Measurements from ENCODE around the gene PAWR.
"Not testable (repeated sequence)": the region's sequence is repeated elsewhere in the genome, so short reads cannot be mapped to it uniquely, and the experiment has no call there.

Gene PAWR

DNA sequence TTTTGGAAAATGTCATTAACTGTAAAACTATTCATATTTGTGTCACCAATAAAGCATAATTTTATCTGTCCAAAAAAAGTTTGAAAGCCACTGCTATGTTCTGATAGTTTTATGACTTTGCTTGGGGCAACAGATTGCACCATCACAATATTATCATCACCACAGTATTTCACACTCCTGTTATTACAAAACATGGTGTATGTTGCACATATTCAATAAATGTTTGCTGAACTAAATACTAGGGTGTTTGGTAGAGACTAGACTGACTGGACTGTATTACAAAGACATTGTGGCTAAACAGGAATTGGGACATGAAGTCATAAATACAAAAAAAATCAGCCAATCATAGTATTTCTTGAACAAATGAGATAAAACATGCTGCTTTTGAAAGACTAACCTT is 55.1 kb downstream of the PAWR start:
- H3K27me3 ChIP-seq (ENCODE audit: control insufficient read depth in 1 of 2, insufficient read depth in 2 of 2, low read length in 2 of 2), result no peaks in the 10 kb centered on the region
- H3K27ac ChIP-seq (ENCODE audit: low read depth, low read length), result no peak overlapping the region
- no peak overlapping the region for H3K9ac ChIP-seq (ENCODE audit: low read depth in 1 of 2, low read length in 2 of 2)
- no peak overlapping the region for H3K4me3 ChIP-seq (ENCODE audit: low read depth in 1 of 2, low read length in 2 of 2)
- no peaks in the 10 kb centered on the region for H3K9me3 ChIP-seq (ENCODE audit: control insufficient read depth in 1 of 2, low read length in 2 of 2)
- H3K4me1 ChIP-seq (ENCODE audit: control insufficient read depth in 1 of 2, insufficient read depth in 2 of 2, low read length in 2 of 2), result no peaks in the 10 kb centered on the region
- H3K36me3 ChIP-seq (ENCODE audit: control insufficient read depth in 1 of 2, insufficient read depth in 2 of 2, low read length in 2 of 2), result no peaks in the 10 kb centered on the region

GRCh38 chr12:79634957-79635471 is 55.8 kb downstream of the PAWR start:
- Histone ChIP-seq H3K4me3 (ENCODE audit: low read depth in 1 of 2, low read length in 2 of 2) (no peak overlapping the region), H3K4me1 (ENCODE audit: control insufficient read depth in 1 of 2, insufficient read depth in 2 of 2, low read length in 2 of 2) (no peaks in the 10 kb centered on the region), H3K27me3 (ENCODE audit: control insufficient read depth in 1 of 2, insufficient read depth in 2 of 2, low read length in 2 of 2) (no peaks in the 10 kb centered on the region), H3K36me3 (ENCODE audit: control insufficient read depth in 1 of 2, insufficient read depth in 2 of 2, low read length in 2 of 2) (no peaks in the 10 kb centered on the region), H3K9me3 (ENCODE audit: control insufficient read depth in 1 of 2, low read length in 2 of 2) (no peaks in the 10 kb centered on the region), H3K9ac (ENCODE audit: low read depth in 1 of 2, low read length in 2 of 2) (no peak overlapping the region), H3K27ac (ENCODE audit: low read depth, low read length) (no peak overlapping the region)

DNA sequence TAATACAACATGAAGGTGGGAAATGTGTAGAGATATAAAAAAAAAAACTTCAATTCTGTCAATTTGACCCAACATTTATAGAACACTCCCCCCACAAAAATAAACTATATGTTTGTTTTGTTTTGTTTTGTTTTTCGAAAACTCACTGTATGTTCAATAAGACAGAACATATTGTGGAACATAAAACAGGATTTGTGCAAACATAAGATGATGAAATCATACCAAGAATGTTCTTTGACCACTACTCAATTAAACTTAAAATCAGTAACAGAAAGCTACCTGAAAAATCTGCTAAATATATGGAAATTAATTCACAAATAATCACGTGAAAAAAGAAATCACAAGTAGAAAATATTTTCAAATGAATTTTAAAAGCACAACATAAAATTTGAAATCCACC is 61.2 kb downstream of the PAWR start:
- Histone ChIP-seq H3K4me1 (ENCODE audit: control insufficient read depth in 1 of 2, insufficient read depth in 2 of 2, low read length in 2 of 2) (no peaks in the 10 kb centered on the region), H3K27ac (ENCODE audit: low read depth, low read length) (no peak overlapping the region), H3K27me3 (ENCODE audit: control insufficient read depth in 1 of 2, insufficient read depth in 2 of 2, low read length in 2 of 2) (no peaks in the 10 kb centered on the region), H3K9ac (ENCODE audit: low read depth in 1 of 2, low read length in 2 of 2) (no peak overlapping the region), H3K36me3 (ENCODE audit: control insufficient read depth in 1 of 2, insufficient read depth in 2 of 2, low read length in 2 of 2) (no peaks in the 10 kb centered on the region), H3K9me3 (ENCODE audit: control insufficient read depth in 1 of 2, low read length in 2 of 2) (no peaks in the 10 kb centered on the region), H3K4me3 (ENCODE audit: low read depth in 1 of 2, low read length in 2 of 2) (no peak overlapping the region)

DNA sequence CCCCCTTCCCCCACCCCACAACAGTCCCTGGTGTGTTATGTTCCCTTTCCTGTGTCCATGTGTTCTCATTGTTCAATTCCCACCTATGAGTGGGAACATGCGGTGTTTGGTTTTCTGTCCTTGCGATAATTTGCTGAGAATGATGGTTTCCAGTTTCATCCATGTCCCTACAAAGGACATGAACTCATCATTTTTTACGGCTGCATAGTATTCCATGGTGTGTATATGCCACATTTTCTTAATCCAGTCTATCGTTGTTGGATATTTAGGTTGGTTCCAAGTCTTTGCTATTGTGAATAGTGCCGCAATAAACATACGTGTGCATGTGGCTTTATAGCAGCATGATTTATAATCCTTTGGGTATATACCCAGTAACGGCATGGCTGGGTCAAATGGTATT is 64.0 kb downstream of the PAWR start:
- H3K36me3 ChIP-seq (ENCODE audit: control insufficient read depth in 1 of 2, insufficient read depth in 2 of 2, low read length in 2 of 2); H3K4me3 ChIP-seq (ENCODE audit: low read depth in 1 of 2, low read length in 2 of 2); H3K27ac ChIP-seq (ENCODE audit: low read depth, low read length); H3K9ac ChIP-seq (ENCODE audit: low read depth in 1 of 2, low read length in 2 of 2); H3K27me3 ChIP-seq (ENCODE audit: control insufficient read depth in 1 of 2, insufficient read depth in 2 of 2, low read length in 2 of 2); H3K9me3 ChIP-seq (ENCODE audit: control insufficient read depth in 1 of 2, low read length in 2 of 2); H3K4me1 ChIP-seq (ENCODE audit: control insufficient read depth in 1 of 2, insufficient read depth in 2 of 2, low read length in 2 of 2): not testable (repeated sequence)

DNA sequence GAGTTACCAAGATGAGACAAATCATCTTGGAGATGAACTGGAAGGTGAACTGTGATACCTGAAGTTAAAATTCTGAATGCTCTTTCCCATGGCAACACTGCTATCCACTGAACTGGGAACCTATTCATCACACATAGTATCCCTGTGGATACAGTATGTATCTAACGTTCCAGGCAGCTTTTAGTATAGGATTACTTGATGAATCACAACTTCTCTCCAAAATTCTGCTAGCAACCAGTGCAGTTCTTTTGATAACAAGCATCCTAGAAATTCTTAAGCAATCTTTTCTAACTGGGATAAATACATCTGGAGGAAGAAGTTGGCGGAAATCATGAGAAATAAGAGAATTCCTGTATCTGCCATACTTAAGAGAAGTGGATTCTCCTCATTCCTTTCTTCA is 66.4 kb downstream of the PAWR start:
- H3K4me3 ChIP-seq (ENCODE audit: low read depth in 1 of 2, low read length in 2 of 2), result no peak overlapping the region
- no peaks in the 10 kb centered on the region for H3K4me1 ChIP-seq (ENCODE audit: control insufficient read depth in 1 of 2, insufficient read depth in 2 of 2, low read length in 2 of 2)
- peaks cover 7 to 9% of the 10 kb centered on the region in 2 donors for H3K36me3 ChIP-seq (ENCODE audit: control insufficient read depth in 1 of 2, insufficient read depth in 2 of 2, low read length in 2 of 2)
- no peaks in the 10 kb centered on the region for H3K27me3 ChIP-seq (ENCODE audit: control insufficient read depth in 1 of 2, insufficient read depth in 2 of 2, low read length in 2 of 2)
- no peak overlapping the region for H3K27ac ChIP-seq (ENCODE audit: low read depth, low read length)
- H3K9ac ChIP-seq (ENCODE audit: low read depth in 1 of 2, low read length in 2 of 2), result no peak overlapping the region
- H3K9me3 ChIP-seq (ENCODE audit: control insufficient read depth in 1 of 2, low read length in 2 of 2), result no peaks in the 10 kb centered on the region

- Histone ChIP-seq H3K4me1 (ENCODE audit: control insufficient read depth in 1 of 2, insufficient read depth in 2 of 2, low read length in 2 of 2) (no peaks in the 10 kb centered on the region), H3K27ac (ENCODE audit: low read depth, low read length) (no peak overlapping the region), H3K27me3 (ENCODE audit: control insufficient read depth in 1 of 2, insufficient read depth in 2 of 2, low read length in 2 of 2) (no peaks in the 10 kb centered on the region), H3K36me3 (ENCODE audit: control insufficient read depth in 1 of 2, insufficient read depth in 2 of 2, low read length in 2 of 2) (peaks cover 7 to 18% of the 10 kb centered on the region in 2 donors), H3K9me3 (ENCODE audit: control insufficient read depth in 1 of 2, low read length in 2 of 2) (no peaks in the 10 kb centered on the region), H3K9ac (ENCODE audit: low read depth in 1 of 2, low read length in 2 of 2) (no peak overlapping the region), H3K4me3 (ENCODE audit: low read depth in 1 of 2, low read length in 2 of 2) (no peak overlapping the region)
These were observed 70.7 kb downstream of the PAWR start for GRCh38 chr12:79619872-79620562.

DNA sequence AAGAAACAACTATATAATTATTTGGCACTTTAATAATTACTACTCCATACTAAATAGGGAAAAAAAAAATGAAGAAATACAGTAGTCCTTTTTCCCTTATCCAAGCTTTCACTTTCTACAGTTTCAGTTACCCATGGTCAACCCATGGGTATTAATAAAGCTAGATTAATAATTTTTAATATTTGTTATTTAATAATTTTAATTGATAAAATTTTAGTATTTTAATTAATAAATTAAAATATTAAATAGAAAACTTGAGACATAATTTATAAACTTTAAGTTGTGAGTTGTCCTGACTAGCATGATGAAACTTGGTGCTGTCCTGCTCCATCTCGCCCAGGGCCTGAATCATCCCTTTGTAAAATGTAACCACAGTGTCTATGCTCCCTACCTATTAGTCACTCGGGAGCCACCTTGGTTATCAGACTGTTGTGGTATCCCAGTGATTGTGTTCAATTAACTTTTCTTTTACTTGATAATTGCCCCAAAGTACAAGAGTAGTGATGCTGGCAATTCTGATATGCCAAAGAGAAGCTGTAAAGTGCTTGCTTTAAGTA is 71.8 kb downstream of the PAWR start:
- Histone ChIP-seq H3K4me3 (ENCODE audit: low read depth in 1 of 2, low read length in 2 of 2) (no peak overlapping the region), H3K36me3 (ENCODE audit: control insufficient read depth in 1 of 2, insufficient read depth in 2 of 2, low read length in 2 of 2) (peaks cover 7 to 18% of the 10 kb centered on the region in 2 donors), H3K4me1 (ENCODE audit: control insufficient read depth in 1 of 2, insufficient read depth in 2 of 2, low read length in 2 of 2) (no peaks in the 10 kb centered on the region), H3K27ac (ENCODE audit: low read depth, low read length) (no peak overlapping the region), H3K9ac (ENCODE audit: low read depth in 1 of 2, low read length in 2 of 2) (no peak overlapping the region), H3K9me3 (ENCODE audit: control insufficient read depth in 1 of 2, low read length in 2 of 2) (no peaks in the 10 kb centered on the region), H3K27me3 (ENCODE audit: control insufficient read depth in 1 of 2, insufficient read depth in 2 of 2, low read length in 2 of 2) (no peaks in the 10 kb centered on the region)

GRCh38 chr12:79617696-79618095 is 73.1 kb downstream of the PAWR start:
- no peak overlapping the region for H3K27ac ChIP-seq (ENCODE audit: low read depth, low read length)
- H3K4me3 ChIP-seq (ENCODE audit: low read depth in 1 of 2, low read length in 2 of 2), result no peak overlapping the region
- H3K9ac ChIP-seq (ENCODE audit: low read depth in 1 of 2, low read length in 2 of 2), result no peak overlapping the region
- H3K27me3 ChIP-seq (ENCODE audit: control insufficient read depth in 1 of 2, insufficient read depth in 2 of 2, low read length in 2 of 2), result no peaks in the 10 kb centered on the region
- H3K9me3 ChIP-seq (ENCODE audit: control insufficient read depth in 1 of 2, low read length in 2 of 2), result no peaks in the 10 kb centered on the region
- peaks cover 7 to 18% of the 10 kb centered on the region in 2 donors for H3K36me3 ChIP-seq (ENCODE audit: control insufficient read depth in 1 of 2, insufficient read depth in 2 of 2, low read length in 2 of 2)
- no peaks in the 10 kb centered on the region for H3K4me1 ChIP-seq (ENCODE audit: control insufficient read depth in 1 of 2, insufficient read depth in 2 of 2, low read length in 2 of 2)

- no peak overlapping the region for H3K27ac ChIP-seq (ENCODE audit: low read depth, low read length)
- H3K4me1 ChIP-seq (ENCODE audit: control insufficient read depth in 1 of 2, insufficient read depth in 2 of 2, low read length in 2 of 2), result no peaks in the 10 kb centered on the region
- H3K4me3 ChIP-seq (ENCODE audit: low read depth in 1 of 2, low read length in 2 of 2), result no peak overlapping the region
- H3K36me3 ChIP-seq (ENCODE audit: control insufficient read depth in 1 of 2, insufficient read depth in 2 of 2, low read length in 2 of 2), result peaks cover 7 to 18% of the 10 kb centered on the region in 2 donors
- H3K9ac ChIP-seq (ENCODE audit: low read depth in 1 of 2, low read length in 2 of 2), result no peak overlapping the region
- no peaks in the 10 kb centered on the region for H3K27me3 ChIP-seq (ENCODE audit: control insufficient read depth in 1 of 2, insufficient read depth in 2 of 2, low read length in 2 of 2)
- no peaks in the 10 kb centered on the region for H3K9me3 ChIP-seq (ENCODE audit: control insufficient read depth in 1 of 2, low read length in 2 of 2)
These were observed 74.9 kb downstream of the PAWR start for GRCh38 chr12:79615596-79616560.

DNA sequence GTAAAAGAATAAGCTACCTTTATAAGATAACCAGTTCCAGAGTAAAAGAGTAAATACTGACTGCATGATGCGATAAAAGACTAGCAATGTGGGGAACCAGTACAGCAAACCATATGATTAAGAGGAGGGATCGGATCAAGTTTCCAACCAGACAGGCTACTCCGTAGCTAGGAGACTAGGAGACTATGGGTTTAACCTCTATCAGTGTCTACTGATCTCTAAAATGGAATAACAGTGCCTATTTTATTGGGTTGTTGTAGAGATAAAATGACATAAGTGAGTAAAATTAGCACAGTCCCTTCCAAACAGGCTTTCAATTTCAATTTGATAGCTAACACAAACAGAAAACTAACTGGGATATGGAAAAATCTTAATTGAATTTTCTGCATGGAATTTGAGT is 76.0 kb downstream of the PAWR start:
- H3K36me3 ChIP-seq (ENCODE audit: control insufficient read depth in 1 of 2, insufficient read depth in 2 of 2, low read length in 2 of 2), result peaks cover 0 to 11% of the 10 kb centered on the region in 2 donors

More for the DNA sequence above, 76.0 kb downstream of the PAWR start:
- Histone ChIP-seq H3K27me3 (ENCODE audit: control insufficient read depth in 1 of 2, insufficient read depth in 2 of 2, low read length in 2 of 2) (no peaks in the 10 kb centered on the region), H3K4me1 (ENCODE audit: control insufficient read depth in 1 of 2, insufficient read depth in 2 of 2, low read length in 2 of 2) (no peaks in the 10 kb centered on the region), H3K9ac (ENCODE audit: low read depth in 1 of 2, low read length in 2 of 2) (no peak overlapping the region), H3K9me3 (ENCODE audit: control insufficient read depth in 1 of 2, low read length in 2 of 2) (no peaks in the 10 kb centered on the region), H3K27ac (ENCODE audit: low read depth, low read length) (no peak overlapping the region), H3K4me3 (ENCODE audit: low read depth in 1 of 2, low read length in 2 of 2) (no peak overlapping the region)
